HepG2 (cell line): Measurements from ENCODE around the gene GART. TPM values are rescaled to one million over a fixed set of nuclear protein-coding genes. Genes with fewer than 3 reads are reported as not detected.

Experiments
- BATF2 ChIP-seq: sonication (generic); formaldehyde crosslinking; IDR thresholded peaks from 2 replicates; pipeline ENCODE4 v1.8.0; 2022; ENCODE audit warnings: mild to moderate bottlenecking, missing genetic modification reagents, moderate library complexity
- ELF3 ChIP-seq: IDR thresholded peaks from 2 replicates; pipeline ENCODE4 v1.6.1; 2016; ENCODE audit warnings: missing genetic modification reagents, missing compliant biosample characterization
- FOXK2 ChIP-seq: fragments of 450-650 bp; IDR thresholded peaks from 2 replicates; pipeline ENCODE4 v1.6.1; 2016
- MTF2 ChIP-seq: sonication (generic); formaldehyde crosslinking; IDR thresholded peaks from 2 replicates; pipeline ENCODE4 v1.5.0; 2020; ENCODE audit warnings: missing genetic modification reagents, borderline replicate concordance
- PAF1 ChIP-seq: IDR thresholded peaks from 2 replicates; pipeline ENCODE4 v1.6.1; 2016; ENCODE audit warnings: missing genetic modification reagents, missing compliant biosample characterization
- RARG ChIP-seq: sonication (generic); formaldehyde crosslinking; IDR thresholded peaks from 2 replicates; pipeline ENCODE4 v1.4.0; 2020; ENCODE audit warnings: low read depth, mild to moderate bottlenecking, missing genetic modification reagents
- SATB2 ChIP-seq: sonication (generic); formaldehyde crosslinking; IDR thresholded peaks from 2 replicates; pipeline ENCODE4 v1.5.0; 2020; ENCODE audit warnings: missing genetic modification reagents
- TAF15 ChIP-seq: fragments of 200-400 bp; formaldehyde crosslinking; IDR thresholded peaks from one replicate; pipeline ENCODE4 v1.6.1; 2018; ENCODE audit warnings: mild to moderate bottlenecking, low read depth, low read length; ENCODE audit not compliant: poor library complexity, severe bottlenecking
- ZBTB10 ChIP-seq: sonication (generic); formaldehyde crosslinking; IDR thresholded peaks from 2 replicates; pipeline ENCODE4 v1.4.0; 2020; ENCODE audit warnings: missing genetic modification reagents, borderline replicate concordance
- ZBTB37 ChIP-seq: sonication (generic); formaldehyde crosslinking; IDR thresholded peaks from 2 replicates; pipeline ENCODE4 v1.4.0; 2020; ENCODE audit warnings: mild to moderate bottlenecking, missing genetic modification reagents
- ZBTB42 ChIP-seq: sonication (generic); formaldehyde crosslinking; IDR thresholded peaks from 2 replicates; pipeline ENCODE4 v1.5.0; 2020; ENCODE audit warnings: mild to moderate bottlenecking, missing genetic modification reagents
- ZHX2 ChIP-seq, 2 experiments: sonication (generic) in 1 of 2; formaldehyde crosslinking in 1 of 2; IDR thresholded peaks; 2 replicates each; pipeline versions ENCODE4 v1.6.1 to v1.9.0; 2014 to 2022; ENCODE audit warnings: antibody characterized with exemption in 1 of 2, borderline replicate concordance in 1 of 2, inconsistent platforms in 1 of 2, low read depth in 1 of 2, missing genetic modification reagents in 1 of 2
- ZNF430 ChIP-seq: sonication (generic); formaldehyde crosslinking; IDR thresholded peaks from 2 replicates; pipeline ENCODE4 v1.9.0; 2021; ENCODE audit warnings: mild to moderate bottlenecking, missing genetic modification reagents
- ZNF501 ChIP-seq: sonication (generic); formaldehyde crosslinking; IDR thresholded peaks from 2 replicates; pipeline ENCODE4 v1.5.1; 2020; ENCODE audit warnings: mild to moderate bottlenecking, moderate library complexity, missing genetic modification reagents
- ZNF660 ChIP-seq: sonication (generic); formaldehyde crosslinking; IDR thresholded peaks from 2 replicates; pipeline ENCODE4 v1.5.1; 2020; ENCODE audit warnings: mild to moderate bottlenecking, low read depth, missing genetic modification reagents, borderline replicate concordance
- ZNF781 ChIP-seq: sonication (generic); formaldehyde crosslinking; IDR thresholded peaks from 2 replicates; pipeline ENCODE4 v1.5.1; 2020; ENCODE audit warnings: borderline replicate concordance, mild to moderate bottlenecking, missing genetic modification reagents; ENCODE audit errors: not compliant biosample characterization
- polyA plus RNA-seq, 8 experiments: library from polyadenylated mRNA; depleted of rRNA in 3 of 8; stranded (reverse) in 7 of 8; unstranded in 1 of 8; fragments of >200 nt; fragmentation: Illumina TruSeq in 4 of 8; extraction: Trizol in 4 of 8; gene quantifications; 2 replicates each; pipeline versions ENCODE4 v1.2.1 to v1.2.3, GENCODE V29; 2011 to 2016; ENCODE audit warnings: low read depth in 4 of 8, missing spikeins in 1 of 8, mixed read lengths in 1 of 8; ENCODE audit not compliant: insufficient read depth in 1 of 8
- total RNA-seq, 5 experiments: library from RNA; depleted of rRNA; stranded (reverse); fragments of >200 nt; fragmentation: Illumina TruSeq; extraction: Trizol; gene quantifications; 2 replicates each; pipeline ENCODE4 v1.2.3, GENCODE V29; 2016; ENCODE audit warnings: low read depth in 1 of 5

Gene GART
- total and polyA plus RNA-seq, 2 of the 13 experiments (the other 11 are each of a cell fraction or from before 2014, with no cell fraction given), result 17.9 to 109 TPM

- TF ChIP-seq RARG (CRISPR knock-in tag) (no peak), ZBTB10 (CRISPR knock-in tag) (peak; percentile 59; the same call in 1 of the 2 replicates), BATF2 (CRISPR knock-in tag) (peak; percentile 35; the same call in 1 of the 2 replicates), PAF1 (CRISPR knock-in tag) (no peak), ZNF501 (CRISPR knock-in tag) (no peak), ZNF781 (CRISPR knock-in tag) (no peak), ZNF430 (CRISPR knock-in tag) (peak; percentile 23; the same call in 1 of the 2 replicates), ZNF660 (CRISPR knock-in tag) (no peak), FOXK2 (no peak), ZBTB42 (no peak; the same call in 1 of the 2 replicates), ZHX2 (IDR thresholded peaks at IDR 0.05; ENCODE audit: low read depth) (peak; percentile 32; the same call in 1 of the 2 replicates), ZHX2 (CRISPR knock-in tag; IDR thresholded peaks at IDR 0.05; ENCODE audit: borderline replicate concordance) (peak; percentile 77; the same call in 1 of the 2 replicates), TAF15 (no peak), MTF2 (CRISPR knock-in tag) (no peak; the same call in 1 of the 2 replicates), ZBTB37 (CRISPR knock-in tag) (no peak), ELF3 (CRISPR knock-in tag) (peak; percentile 18; the same call in 1 of the 2 replicates), SATB2 (CRISPR knock-in tag) (no peak)
These were observed 62.0 kb downstream of the GART start, which contains the start of gene TMEM50B (continued) for GRCh38 chr21:33479679-33480480.
